ENCODE results near the gene PALB2.

GRCh38 chr16:23663918-23664317, 22.8 kb upstream of the PALB2 start:
- TF ChIP-seq ETS1 (IDR thresholded peaks at IDR 0.05) = no peak
- no peak for TF ChIP-seq CTCF (conservative IDR thresholded peaks at IDR 0.05; ENCODE audit: low read depth in 2 of 2)
- TF ChIP-seq EZH2 (IDR thresholded peaks at IDR 0.05; ENCODE audit: low read depth, unreplicated experiment) = no peak
- TF ChIP-seq POLR2AphosphoS5 (IDR thresholded peaks at IDR 0.05; ENCODE audit: low read depth) = no peak
- TF ChIP-seq REST (IDR thresholded peaks at IDR 0.05; ENCODE audit: unreplicated experiment) = no peak
- TF ChIP-seq EZH2phosphoT487 (IDR thresholded peaks at IDR 0.05; ENCODE audit: unreplicated experiment) = no peak
- TF ChIP-seq ZNF114 (CRISPR knock-in tag; IDR thresholded peaks at IDR 0.05) = no peak
- TF ChIP-seq JUNB (IDR thresholded peaks at IDR 0.05; ENCODE audit: unreplicated experiment) = no peak

Data from GM23338 (cell line).